ENCODE measurements around the gene IFNA16.

DNA sequence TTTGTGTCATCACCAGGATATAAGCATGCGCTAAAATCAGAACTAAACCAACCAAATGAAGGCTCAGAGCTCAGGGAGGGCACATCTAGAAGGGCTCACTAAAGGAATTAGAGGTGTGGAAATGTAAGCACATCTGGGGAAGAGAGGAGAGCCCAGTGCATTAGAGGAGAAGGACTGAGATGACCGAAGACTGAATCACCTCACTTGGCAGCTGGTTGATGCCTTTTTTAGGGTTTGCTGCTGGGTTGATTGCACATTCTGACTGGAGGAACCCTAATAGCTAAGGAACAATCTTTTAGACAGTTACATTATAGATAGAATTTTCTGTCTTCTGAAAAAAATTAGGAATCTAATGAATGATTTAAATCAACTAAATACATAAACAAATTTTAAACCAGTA is 42.4 kb downstream of the IFNA16 start:
- TF ChIP-seq, protein P1, sequence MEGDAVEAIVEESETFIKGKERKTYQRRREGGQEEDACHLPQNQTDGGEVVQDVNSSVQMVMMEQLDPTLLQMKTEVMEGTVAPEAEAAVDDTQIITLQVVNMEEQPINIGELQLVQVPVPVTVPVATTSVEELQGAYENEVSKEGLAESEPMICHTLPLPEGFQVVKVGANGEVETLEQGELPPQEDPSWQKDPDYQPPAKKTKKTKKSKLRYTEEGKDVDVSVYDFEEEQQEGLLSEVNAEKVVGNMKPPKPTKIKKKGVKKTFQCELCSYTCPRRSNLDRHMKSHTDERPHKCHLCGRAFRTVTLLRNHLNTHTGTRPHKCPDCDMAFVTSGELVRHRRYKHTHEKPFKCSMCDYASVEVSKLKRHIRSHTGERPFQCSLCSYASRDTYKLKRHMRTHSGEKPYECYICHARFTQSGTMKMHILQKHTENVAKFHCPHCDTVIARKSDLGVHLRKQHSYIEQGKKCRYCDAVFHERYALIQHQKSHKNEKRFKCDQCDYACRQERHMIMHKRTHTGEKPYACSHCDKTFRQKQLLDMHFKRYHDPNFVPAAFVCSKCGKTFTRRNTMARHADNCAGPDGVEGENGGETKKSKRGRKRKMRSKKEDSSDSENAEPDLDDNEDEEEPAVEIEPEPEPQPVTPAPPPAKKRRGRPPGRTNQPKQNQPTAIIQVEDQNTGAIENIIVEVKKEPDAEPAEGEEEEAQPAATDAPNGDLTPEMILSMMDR (IDR thresholded peaks at IDR 0.05), result no peak
- no peak for TF ChIP-seq EP300 (IDR thresholded peaks at IDR 0.05)

Measured in tibial nerve (tissue), 4 donors.